Hematopoietic multipotent progenitor cell treated with erythropoietin and hydrocortisone succinate and interleukin-3 and kit ligand, for 4 days (in vitro differentiated cells): ENCODE results near the gene PLGRKT.
"Not testable (repeated sequence)": the region's sequence is repeated elsewhere in the genome, so short reads cannot be mapped to it uniquely, and the experiment has no call there.

Experiments used
- DNase-seq: peaks from one replicate; pipeline ENCODE4 v3.0.0-alpha.2; 2015

PLGRKT gene

DNA sequence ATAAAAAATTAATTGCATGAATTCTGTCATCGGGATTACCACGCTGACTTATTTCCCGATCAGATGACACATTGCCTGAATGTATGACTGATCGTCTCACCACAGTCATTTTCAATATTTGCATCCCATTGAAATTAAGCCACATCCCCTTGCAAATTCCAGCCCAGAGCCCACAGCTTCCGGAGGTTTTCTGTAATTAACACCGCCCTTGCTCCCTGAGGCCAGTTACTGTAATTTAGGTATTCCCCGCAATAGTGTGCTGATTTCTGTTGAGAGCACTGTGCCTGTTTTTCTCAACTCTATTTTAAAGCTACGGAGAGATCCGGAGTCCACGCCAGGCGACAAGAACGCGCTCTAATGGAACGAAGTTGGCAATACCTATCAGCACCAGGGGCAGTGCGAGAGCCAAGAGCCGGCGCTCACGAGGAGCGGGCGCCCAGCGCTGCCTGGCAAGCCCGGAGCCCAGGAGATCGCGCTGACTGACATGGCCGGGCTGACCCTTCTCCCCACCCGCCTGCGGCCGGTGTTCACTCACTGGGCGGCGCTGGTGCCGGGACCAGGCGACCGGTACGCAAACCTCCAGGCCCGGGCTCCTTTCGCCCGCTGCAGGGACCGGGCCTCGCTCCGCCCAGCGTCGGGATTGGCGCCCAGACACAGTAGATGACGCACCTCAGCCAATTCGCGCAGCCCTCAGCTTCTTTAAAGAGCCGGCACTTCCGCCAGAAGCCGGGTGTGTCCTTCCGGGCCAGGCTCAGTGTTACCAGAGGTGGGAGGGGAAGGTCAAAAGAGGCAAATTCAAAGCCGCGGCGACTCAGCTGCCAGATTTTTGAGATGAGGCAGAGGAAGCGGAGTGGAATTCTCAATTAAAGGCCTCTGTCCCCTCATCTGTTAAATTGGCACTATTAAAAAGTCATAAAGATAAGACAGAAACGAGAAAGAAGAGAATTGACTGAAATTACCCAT lies at the start of gene PLGRKT:
TSS of gene PLGRKT (minus strand) at position 672 of the 963 bp plus-strand sequence. CDS start 5,948 bp downstream, outside the sequence.
- peak; percentile 99 for DNase-seq

- DNase-seq, result peak; percentile 29
These were observed 49.3 kb upstream of the PLGRKT start for GRCh38 chr9:5486988-5487387.

GRCh38 chr9:5485378-5486085 lies 47.8 kb upstream of the PLGRKT start:
- peak; percentile 43 for DNase-seq

- peak; percentile 89 for DNase-seq
These were observed 45.6 kb upstream of the PLGRKT start for GRCh38 chr9:5483306-5483705.

DNA sequence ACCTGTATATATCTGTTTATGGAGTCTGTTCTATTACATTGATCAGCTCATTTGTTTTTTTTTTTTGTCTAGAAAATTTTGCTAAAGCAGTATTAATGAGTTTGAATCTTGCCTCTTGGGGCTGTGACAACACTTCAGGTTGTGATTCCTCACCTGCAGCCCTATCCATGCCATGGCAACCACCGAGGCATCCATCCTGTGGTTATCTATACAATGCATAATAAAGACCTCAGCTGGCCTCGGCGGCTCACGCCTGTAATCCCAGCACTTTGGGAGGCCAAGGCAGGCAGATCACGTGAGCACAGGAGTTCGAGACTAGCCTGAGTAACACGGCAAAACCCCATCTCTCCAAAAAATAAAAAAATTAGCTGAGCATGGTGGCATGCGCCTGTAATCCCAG lies 44.5 kb upstream of the PLGRKT start:
- no peak for DNase-seq

DNA sequence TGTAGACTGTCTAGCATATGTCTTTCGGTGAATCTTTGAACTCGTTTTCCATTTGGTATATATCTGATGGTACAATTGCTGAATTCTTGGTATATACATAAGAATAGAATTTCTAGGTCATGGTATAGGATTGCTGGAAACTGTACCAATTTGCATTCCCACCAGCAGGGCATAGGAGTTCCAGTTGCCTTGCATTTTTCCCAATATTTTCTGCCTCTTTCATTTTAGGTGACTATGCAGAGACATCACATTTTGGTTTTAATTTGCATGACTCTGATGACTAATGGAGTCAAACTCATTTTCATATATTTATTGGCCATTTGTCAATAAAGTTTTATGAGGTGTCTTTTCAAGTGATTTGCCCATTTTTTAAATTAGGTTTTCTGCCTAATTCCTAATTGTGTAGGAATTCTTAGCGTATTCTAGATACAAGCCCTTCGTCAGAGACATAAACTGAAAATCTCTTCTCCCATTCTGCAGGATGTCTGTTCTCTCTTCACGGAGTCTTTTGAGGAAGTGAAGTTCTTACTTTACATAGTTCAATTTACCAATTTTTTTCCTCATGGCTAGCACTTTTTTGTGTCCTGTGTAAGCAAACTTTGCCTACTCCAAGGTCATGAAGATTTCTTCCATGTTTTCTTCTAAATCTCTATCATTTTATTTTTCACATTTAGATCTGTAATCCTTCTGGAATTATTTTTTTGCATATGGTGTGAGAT lies 43.8 kb upstream of the PLGRKT start:
- DNase-seq, result peak; percentile 46

DNA sequence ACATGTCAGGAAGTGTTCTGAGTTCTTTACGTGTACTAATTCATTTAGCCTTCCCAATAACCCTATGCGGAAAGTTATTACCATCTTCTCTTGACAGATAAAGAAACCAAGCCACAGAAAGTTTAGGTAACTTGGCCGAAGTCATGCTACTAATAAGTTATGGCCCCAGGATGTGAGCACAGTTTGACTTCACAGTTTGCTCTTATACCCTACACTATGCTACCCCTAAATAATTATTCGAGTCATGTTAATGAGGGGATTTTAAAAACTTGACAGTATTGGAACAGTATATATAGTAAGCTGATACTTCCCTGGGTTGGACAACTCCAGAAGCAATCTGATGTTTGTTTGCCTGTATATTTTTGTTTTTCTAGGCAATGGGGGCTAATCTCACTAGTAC lies 43.2 kb upstream of the PLGRKT start:
- no peak for DNase-seq

- DNase-seq, result no peak
These were observed 42.4 kb upstream of the PLGRKT start for GRCh38 chr9:5479994-5480694.

DNA sequence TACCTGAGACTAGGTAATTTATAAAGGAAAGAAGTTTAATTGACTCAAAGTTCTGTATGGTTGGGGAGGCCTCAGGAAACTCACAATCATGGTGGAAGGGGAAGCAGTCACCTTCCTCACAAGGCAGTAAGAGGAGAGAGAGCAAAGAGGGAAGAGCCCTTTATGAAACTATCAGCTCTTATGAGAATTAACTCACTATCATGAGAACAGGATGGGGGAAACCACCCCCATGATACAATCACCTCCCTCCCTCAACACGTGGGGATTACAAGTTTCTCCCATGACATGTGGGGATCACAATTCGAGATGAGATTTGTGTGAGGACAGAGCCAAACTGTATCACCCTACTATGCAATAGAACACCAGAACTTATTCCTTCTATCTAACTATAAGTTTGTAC lies 40.5 kb upstream of the PLGRKT start:
- DNase-seq, result no peak

DNA sequence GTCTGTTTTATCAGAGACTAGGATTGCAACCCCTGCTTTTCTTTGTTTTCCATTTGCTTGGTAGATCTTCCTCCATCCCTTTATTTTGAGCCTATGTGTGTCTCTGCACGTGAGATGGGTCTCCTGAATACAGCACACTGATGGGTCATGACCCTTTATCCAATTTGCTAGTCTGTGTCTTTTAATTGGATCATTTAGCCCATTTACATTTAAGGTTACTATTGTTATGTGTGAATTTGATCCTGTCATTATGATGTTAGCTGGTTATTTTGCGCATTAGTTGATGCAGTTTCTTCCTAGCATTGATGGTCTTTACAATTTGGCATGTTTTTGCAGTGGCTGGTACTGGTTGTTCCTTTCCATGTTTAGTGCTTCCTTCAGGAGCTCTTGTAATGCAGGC lies 37.9 kb upstream of the PLGRKT start:
- not testable (repeated sequence) for DNase-seq

DNA sequence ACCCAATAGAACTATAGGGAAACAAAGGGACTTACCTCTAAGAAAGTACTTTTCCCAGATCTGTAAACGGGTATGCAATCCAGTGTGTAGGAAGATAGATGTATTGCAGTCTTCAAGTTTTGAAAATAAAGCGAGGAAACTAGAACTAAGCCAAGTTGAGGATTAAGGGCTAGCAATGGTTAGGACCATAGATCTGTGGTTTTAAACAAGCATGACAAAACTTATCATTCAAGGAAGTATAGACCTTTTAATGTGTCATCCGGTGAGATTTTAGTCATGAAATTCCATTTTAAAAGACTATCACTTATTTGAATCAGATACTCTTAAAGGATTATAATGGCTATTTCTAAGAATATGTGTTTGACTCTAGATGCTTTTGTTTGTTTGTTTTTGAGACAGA lies 33.1 kb upstream of the PLGRKT start:
- no peak for DNase-seq

GRCh38 chr9:5470122-5470521 lies 32.4 kb upstream of the PLGRKT start:
- no peak for DNase-seq

- DNase-seq, result no peak
These were observed 31.1 kb upstream of the PLGRKT start for GRCh38 chr9:5468850-5469249.

DNA sequence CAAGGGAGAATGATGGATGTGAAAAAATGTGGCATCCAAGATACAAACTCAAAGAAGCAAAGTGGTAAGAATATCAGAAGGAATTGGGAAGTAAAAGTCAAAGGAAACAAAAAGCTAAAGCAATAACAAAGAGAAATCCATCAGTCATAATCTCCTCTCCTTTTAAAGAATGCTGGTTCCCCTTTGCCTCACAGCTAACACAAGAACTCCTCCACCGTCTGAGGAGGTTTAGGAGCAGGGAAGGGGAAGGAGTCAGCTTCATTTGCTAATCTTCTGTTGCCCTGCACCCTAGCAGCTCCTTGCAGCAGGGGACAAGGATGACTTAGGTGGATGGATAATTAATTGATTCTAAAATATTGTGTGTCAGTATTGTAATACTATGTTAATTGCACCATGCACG lies 29.0 kb upstream of the PLGRKT start:
- no peak for DNase-seq

- DNase-seq, result no peak
These were observed 28.3 kb upstream of the PLGRKT start for GRCh38 chr9:5466005-5466404.

GRCh38 chr9:5464831-5465330 lies 27.2 kb upstream of the PLGRKT start:
- not testable (repeated sequence) for DNase-seq

GRCh38 chr9:5460157-5460556 lies 22.4 kb upstream of the PLGRKT start:
- DNase-seq, result no peak

DNA sequence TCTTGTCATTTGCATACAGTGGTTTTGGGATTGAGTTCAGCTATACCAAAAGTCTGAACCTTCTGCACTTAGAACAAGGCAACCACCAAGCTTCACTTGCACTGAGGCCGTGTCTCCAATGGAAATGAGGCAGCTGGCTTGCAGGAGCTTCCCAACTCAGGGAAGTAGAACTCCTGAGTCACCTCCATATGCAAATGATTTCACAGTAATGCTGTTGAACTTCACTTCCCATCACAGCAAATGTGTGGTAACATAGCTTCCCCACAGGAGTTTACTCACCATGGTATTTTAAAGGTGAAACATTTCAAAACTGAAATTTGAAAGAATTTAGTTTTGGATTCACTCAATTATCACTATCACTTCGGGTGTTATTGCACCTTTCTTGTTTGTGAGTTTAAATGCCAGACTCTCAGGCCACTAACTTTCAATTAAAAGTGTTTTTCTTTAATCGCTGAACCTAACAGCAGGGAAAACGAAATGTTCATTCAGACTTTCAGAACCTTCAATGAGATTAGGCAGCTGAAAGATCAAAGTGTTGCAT lies 21.6 kb upstream of the PLGRKT start:
- no peak for DNase-seq

DNA sequence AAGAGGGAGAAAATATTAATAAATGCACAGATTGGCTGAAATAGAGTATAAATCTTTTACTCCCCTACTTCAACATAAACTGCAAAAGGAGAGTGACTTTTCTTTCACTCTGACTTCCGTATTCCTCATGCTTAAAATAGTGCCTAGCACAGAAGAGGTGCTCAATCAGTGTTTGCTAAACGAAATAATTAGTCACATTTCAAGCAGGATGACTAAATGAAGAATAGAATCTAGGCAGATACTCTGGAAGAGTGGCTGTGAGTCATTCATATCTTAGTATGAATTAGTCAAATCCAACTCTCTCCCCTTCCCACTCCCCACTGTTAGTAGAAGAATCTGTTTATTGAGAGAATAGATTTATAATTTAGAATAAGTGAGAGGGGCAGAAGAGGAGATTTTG lies 17.5 kb upstream of the PLGRKT start:
- no peak for DNase-seq

GRCh38 chr9:5453673-5454072 lies 15.9 kb upstream of the PLGRKT start:
- DNase-seq, result peak; percentile 54

- no peak for DNase-seq
These were observed 15.3 kb upstream of the PLGRKT start for GRCh38 chr9:5453004-5453403.

DNA sequence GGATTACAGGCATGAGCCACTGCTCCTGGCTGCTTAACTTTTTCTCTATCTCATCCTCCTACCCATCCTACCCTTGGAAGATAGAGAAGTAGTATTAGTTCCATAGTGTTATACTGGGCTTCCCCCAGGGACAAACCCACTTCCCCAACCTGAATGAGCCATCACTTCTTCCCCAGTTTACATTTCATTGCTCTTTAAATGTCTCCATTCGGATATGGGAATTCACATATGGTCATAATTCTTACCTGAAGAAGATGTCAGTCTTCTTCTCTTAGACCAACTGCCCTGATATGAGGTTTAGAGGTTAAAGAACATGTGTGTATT lies 14.5 kb upstream of the PLGRKT start:
- DNase-seq, result no peak
